Cardiac septum (tissue), 1 donor: ENCODE measurements around the gene CLEC18B. TPM values are rescaled to one million over a fixed set of nuclear protein-coding genes. Genes with fewer than 3 reads are reported as not detected.
"Not testable (repeated sequence)": the region's sequence is repeated elsewhere in the genome, so short reads cannot be mapped to it uniquely, and the experiment has no call there.

ENCODE experiments used
- DNase-seq: peaks from one replicate; pipeline ENCODE4 v3.0.0-alpha.2; 2020; ENCODE audit warnings: low spot score
- intact Hi-C: fragments of 100-400 bp; cut with DNase I; formaldehyde crosslinking; loops from one replicate; pipeline ENCODE4 v1.14.0; 2022
- total RNA-seq: library from RNA; stranded (reverse); fragmentation: NEBNext Ultra II Directional; extraction: Animal tissue kit (Norgen Biotek cat#: 25700); gene quantifications from one replicate; pipeline ENCODE4 v1.2.1, GENCODE V29; 2021
- donor health status: DM: no; HTN: no; CAD: no.

Gene CLEC18B
- total RNA-seq, 1 donor from 2014 or later, result 0.38 TPM

DNA sequence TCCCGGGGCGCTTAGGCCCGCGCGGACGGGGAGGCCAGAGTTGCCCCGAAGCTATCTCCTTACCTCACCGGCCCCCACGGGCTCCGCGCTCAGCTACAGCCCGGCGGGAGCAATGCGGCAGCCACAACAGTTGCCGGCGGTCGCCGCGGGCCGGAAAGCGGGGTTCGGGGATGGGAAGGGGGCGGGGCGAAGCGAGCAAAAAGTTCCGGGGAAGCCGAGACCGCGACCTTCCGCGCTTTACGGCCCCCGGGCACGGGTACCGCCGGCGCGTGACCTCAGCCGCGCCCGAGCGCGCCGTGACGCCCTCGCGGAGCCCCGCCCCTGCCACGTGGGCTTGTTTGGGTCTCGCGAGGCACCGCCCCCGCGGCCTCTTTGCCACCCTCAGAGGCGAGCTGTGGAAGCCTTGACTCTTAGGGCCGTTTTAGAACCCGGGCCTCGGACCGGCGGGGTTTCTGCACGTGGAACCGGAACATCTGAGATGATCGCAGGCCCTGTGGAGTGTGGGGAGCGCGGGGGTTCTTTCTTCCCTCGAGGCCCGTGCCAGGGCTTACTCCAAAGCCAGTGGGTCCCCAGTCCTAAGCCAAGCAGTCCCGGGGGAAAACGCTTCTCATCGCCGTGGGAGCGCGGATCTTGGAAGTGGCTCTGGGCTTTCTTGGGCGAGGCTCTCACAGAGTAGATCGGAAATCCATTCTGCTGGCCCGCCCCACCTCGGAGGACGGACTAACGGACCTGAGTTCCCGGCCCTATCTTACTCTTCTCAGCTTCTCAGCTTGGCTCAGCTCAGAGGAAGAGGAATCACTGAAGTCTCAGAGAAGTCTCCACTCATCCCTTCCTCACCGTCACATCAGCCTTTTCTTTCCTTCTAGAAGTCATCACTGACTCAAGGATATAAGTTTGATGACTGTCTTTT is 53.0 kb downstream of the CLEC18B start:
- intact Hi-C loops, result loop anchor here (5.0 kb wide), 1 partner anchor 71 kb away; the partner anchor contains the start of gene PSMD7

DNA sequence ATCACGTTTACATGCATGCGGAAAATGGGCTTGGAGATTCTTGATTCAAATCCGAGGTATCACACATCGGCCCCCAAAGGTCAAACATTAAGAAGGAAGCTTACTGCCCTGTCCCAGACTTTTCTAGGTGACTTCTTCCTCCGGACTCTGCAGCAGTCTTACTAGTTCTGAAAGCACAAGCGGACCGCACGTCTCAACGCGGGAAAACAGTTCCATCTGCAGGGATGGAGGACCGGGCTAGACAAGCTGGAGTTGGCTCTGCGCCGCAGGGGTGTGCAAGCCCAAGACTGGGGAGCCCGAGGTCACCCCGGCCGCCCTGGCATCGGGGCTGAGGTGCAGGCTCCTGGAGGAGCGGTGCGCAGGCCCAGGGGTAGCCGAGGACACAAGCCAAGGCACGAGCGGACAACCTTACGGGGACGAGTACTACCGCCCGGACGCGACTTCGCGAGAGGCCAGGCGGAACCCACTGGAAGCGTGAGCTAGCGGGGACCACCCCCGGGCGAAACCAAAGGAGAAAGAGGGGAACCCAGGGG is 53.7 kb downstream of the CLEC18B start:
- intact Hi-C loops, result loop anchor here (5.0 kb wide), 1 partner anchor 70 kb away; the partner anchor contains the start of gene PSMD7
- not testable (repeated sequence) for DNase-seq

More for the DNA sequence above, 53.0 kb downstream of the CLEC18B start:
- peak; percentile 97 for DNase-seq

DNA sequence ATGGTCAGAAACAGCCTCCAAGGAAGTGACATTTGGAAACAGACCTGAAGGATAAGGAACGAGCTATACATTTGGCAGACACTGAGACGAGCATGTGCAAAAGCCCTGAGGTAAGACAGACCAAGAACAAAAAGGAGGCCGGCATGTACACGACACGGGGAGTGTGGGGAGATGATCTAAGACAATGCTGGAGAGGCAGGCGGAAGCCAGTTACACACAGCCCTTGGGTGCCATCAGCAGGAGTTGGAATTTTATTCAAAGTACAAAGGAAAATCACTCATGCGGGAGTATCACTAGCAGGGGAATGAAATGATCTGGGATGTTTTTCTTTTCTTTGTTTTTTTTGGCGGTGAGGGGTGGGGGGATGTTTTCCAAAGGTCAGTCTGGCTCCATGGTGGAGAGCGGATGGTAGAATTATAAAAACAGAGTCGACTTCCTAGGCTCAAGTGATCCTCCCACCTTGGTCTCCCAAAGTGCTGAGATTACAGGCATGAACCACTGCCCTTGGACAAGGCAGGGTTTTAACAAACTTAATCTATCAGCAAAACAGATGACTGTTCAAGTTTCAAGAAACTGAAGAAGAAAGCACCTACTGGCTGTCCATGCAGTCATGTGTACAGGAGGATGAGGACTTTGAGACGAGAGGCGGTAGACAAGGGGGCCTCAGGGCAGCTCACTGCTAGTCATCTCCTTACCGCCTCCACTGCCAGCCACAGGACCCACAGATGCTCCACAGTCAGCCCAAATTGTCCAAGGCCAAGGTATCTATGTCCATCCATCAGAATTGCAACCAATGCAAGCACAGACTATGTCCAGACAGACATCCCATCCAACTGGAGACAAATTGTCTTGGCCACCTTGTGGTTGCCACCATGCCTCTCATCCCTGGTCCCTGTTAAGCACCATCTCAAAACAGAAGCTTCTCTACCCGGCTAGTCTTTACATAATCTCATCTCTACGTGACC is 59.4 kb downstream of the CLEC18B start:
- DNase-seq, intact Hi-C loops: not testable (repeated sequence)

Other genes with a start within 250 kb of the CLEC18B start
- 127 TPM for gene PSMD7, start 124.7 kb downstream of the CLEC18B start, total RNA-seq
- gene NPIPB15, start 45.2 kb downstream of the CLEC18B start, total RNA-seq, result not detected
- gene GLG1, start 185.6 kb upstream of the CLEC18B start, total RNA-seq, result 110 TPM
- gene RFWD3, start 245.4 kb upstream of the CLEC18B start, total RNA-seq, result 5.8 TPM